ENCODE data around the gene YY1.

Gene YY1

GRCh38 chr14:100289916-100290606, 51.1 kb downstream of the YY1 start:
- no peak overlapping the region for H3K4me3 ChIP-seq (replicated peaks in 1 of 2; ENCODE audit: low read depth in 2 of 2, low read length in 2 of 2)
- TF ChIP-seq, protein P1, sequence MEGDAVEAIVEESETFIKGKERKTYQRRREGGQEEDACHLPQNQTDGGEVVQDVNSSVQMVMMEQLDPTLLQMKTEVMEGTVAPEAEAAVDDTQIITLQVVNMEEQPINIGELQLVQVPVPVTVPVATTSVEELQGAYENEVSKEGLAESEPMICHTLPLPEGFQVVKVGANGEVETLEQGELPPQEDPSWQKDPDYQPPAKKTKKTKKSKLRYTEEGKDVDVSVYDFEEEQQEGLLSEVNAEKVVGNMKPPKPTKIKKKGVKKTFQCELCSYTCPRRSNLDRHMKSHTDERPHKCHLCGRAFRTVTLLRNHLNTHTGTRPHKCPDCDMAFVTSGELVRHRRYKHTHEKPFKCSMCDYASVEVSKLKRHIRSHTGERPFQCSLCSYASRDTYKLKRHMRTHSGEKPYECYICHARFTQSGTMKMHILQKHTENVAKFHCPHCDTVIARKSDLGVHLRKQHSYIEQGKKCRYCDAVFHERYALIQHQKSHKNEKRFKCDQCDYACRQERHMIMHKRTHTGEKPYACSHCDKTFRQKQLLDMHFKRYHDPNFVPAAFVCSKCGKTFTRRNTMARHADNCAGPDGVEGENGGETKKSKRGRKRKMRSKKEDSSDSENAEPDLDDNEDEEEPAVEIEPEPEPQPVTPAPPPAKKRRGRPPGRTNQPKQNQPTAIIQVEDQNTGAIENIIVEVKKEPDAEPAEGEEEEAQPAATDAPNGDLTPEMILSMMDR (IDR thresholded peaks at IDR 0.05; ENCODE audit: low read depth, low read length), result no peak
- no peak for DNase-seq (ENCODE audit: low read depth in 2 of 2)

GRCh38 chr14:100290607-100291304, 51.8 kb downstream of the YY1 start:
- DNase-seq (ENCODE audit: low read depth in 2 of 2), result no peak
- TF ChIP-seq, protein P1 (IDR thresholded peaks at IDR 0.05; ENCODE audit: low read depth, low read length), result no peak
- H3K4me3 ChIP-seq (replicated peaks in 1 of 2; ENCODE audit: low read depth in 2 of 2, low read length in 2 of 2), result no peak overlapping the region

DNA sequence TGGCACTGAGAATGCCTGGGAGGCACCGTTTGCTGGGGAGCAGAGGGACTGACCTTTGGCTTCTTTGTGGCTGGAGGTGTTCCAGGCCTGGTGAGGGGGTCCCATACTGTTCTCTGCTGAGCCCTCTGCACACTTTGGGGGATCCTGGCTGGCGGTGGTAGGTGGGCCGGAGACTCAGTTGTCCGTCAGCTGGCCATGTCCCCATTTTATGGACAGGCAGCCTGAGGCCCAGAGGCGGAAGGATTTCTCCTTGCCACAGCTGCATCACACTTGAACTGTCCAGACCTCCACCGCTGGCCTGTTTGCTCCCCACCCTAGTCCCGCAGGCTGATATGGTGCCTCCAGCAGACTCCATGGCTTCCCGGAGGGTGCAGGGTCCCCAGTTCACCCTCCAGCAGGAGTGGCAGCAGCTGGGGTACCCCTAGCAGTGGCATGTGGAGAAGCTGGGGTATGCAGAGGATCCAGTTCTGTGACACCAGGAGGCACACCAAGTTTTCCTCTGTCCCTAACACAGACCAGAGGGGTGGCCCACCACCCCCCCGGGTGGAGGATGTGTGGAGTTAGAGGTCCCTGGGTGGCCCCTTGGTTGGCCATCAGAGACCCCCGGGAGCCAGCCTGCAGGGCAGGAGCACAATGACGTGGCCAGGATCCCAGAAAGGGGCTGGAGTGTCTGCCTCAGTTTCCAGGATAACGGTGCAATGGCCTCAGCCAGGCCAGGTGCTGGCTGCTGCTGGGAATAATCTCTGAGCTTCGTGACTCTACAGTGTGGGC, 52.5 kb downstream of the YY1 start:
- DNase-seq (ENCODE audit: low read depth in 2 of 2), result no peak
- H3K4me3 ChIP-seq (replicated peaks in 1 of 2; ENCODE audit: low read depth in 2 of 2, low read length in 2 of 2), result no peak overlapping the region
- TF ChIP-seq, protein P1 (IDR thresholded peaks at IDR 0.05; ENCODE audit: low read depth, low read length), result no peak

- TF ChIP-seq, protein P1 (IDR thresholded peaks at IDR 0.05; ENCODE audit: low read depth, low read length), result no peak
- DNase-seq (ENCODE audit: low read depth in 2 of 2), result no peak
- no peak overlapping the region for H3K4me3 ChIP-seq (replicated peaks in 1 of 2; ENCODE audit: low read depth in 2 of 2, low read length in 2 of 2)
Measured at GRCh38 chr14:100292301-100292775, 53.4 kb downstream of the YY1 start.

DNA sequence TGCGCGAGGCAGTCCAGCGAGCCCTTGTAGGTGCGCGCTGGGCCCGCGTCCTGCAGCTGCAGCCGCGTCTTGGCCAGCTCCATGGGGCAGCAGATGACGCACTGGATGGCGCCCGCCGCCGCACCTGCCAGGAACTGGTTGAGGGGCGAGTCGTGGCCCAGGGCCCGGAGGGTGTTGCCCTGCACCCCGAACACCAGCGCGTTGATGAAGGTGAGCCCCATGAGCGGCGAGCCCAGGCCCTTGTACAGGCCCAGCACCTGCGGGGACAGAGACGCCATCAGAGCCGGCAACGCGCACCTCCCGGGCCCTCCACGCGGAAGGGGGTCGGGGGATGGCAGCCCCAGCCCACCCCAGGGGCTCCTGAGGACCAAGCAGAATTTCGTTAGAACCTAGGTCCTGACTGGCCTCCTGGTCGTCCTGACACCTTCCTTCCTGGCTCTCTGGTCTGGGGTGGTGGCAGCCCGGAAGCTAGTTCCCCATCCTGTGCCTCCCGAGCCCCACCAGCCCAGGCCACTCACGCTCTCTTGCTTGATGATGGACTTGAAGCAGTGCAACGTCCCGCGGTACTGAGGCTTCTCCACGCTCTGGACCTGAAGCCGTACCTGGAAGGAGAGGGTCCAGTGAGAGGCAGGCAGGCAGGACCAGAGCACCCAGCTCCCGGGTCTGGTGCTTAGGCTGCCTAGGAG, 54.0 kb downstream of the YY1 start:
- H3K4me3 ChIP-seq (replicated peaks in 1 of 2; ENCODE audit: low read depth in 2 of 2, low read length in 2 of 2), result no peak overlapping the region
- DNase-seq (ENCODE audit: low read depth in 2 of 2), result no peak
- TF ChIP-seq, protein P1 (IDR thresholded peaks at IDR 0.05; ENCODE audit: low read depth, low read length), result no peak

DNA sequence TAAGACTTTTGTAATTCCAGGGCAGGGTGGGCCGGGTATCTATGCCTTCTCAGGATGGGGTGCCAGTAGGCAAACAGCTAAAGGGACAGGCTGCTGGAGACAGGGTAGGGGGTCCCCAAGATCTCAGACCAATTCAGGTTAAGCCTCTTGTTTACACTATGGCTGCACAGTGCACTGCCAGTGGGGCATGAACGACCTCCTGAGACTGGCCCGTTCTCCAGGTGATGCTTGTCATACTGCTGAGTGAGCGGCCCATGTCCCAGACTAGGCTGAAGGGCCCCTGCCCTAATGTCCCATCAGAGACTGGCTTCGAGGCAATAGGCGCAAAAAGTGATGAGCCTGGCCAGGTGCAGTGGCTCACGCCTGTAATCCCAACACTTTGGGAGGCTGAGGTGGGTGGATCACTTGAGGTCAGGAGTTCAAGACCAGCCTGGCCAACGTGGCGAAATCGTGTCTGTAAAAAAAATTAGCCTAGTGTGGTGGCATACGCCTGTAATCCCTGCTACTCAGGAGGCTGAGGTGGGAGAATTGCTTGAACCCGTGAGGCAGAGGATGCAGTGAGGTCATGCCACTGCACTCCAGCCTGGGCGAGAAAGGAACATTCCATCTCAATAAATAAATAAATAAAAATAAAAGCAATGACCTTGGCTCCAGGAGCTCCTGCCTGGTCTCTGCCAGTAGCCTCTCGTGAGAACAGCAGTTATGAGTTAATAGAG, 54.7 kb downstream of the YY1 start:
- TF ChIP-seq, protein P1 (IDR thresholded peaks at IDR 0.05; ENCODE audit: low read depth, low read length), result no peak
- DNase-seq (ENCODE audit: low read depth in 2 of 2), result no peak
- no peak overlapping the region for H3K4me3 ChIP-seq (replicated peaks in 1 of 2; ENCODE audit: low read depth in 2 of 2, low read length in 2 of 2)

All from cardiac fibroblast (primary cell).